ENCODE results near the gene DOCK7. TPM values are rescaled to one million over a fixed set of nuclear protein-coding genes. Genes with fewer than 3 reads are reported as not detected.

Gene DOCK7, protein sequence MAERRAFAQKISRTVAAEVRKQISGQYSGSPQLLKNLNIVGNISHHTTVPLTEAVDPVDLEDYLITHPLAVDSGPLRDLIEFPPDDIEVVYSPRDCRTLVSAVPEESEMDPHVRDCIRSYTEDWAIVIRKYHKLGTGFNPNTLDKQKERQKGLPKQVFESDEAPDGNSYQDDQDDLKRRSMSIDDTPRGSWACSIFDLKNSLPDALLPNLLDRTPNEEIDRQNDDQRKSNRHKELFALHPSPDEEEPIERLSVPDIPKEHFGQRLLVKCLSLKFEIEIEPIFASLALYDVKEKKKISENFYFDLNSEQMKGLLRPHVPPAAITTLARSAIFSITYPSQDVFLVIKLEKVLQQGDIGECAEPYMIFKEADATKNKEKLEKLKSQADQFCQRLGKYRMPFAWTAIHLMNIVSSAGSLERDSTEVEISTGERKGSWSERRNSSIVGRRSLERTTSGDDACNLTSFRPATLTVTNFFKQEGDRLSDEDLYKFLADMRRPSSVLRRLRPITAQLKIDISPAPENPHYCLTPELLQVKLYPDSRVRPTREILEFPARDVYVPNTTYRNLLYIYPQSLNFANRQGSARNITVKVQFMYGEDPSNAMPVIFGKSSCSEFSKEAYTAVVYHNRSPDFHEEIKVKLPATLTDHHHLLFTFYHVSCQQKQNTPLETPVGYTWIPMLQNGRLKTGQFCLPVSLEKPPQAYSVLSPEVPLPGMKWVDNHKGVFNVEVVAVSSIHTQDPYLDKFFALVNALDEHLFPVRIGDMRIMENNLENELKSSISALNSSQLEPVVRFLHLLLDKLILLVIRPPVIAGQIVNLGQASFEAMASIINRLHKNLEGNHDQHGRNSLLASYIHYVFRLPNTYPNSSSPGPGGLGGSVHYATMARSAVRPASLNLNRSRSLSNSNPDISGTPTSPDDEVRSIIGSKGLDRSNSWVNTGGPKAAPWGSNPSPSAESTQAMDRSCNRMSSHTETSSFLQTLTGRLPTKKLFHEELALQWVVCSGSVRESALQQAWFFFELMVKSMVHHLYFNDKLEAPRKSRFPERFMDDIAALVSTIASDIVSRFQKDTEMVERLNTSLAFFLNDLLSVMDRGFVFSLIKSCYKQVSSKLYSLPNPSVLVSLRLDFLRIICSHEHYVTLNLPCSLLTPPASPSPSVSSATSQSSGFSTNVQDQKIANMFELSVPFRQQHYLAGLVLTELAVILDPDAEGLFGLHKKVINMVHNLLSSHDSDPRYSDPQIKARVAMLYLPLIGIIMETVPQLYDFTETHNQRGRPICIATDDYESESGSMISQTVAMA (N-terminal part only)
- polyA plus RNA-seq (2012; ENCODE audit: insufficient read length, low read depth) = 22.5 TPM

DNA sequence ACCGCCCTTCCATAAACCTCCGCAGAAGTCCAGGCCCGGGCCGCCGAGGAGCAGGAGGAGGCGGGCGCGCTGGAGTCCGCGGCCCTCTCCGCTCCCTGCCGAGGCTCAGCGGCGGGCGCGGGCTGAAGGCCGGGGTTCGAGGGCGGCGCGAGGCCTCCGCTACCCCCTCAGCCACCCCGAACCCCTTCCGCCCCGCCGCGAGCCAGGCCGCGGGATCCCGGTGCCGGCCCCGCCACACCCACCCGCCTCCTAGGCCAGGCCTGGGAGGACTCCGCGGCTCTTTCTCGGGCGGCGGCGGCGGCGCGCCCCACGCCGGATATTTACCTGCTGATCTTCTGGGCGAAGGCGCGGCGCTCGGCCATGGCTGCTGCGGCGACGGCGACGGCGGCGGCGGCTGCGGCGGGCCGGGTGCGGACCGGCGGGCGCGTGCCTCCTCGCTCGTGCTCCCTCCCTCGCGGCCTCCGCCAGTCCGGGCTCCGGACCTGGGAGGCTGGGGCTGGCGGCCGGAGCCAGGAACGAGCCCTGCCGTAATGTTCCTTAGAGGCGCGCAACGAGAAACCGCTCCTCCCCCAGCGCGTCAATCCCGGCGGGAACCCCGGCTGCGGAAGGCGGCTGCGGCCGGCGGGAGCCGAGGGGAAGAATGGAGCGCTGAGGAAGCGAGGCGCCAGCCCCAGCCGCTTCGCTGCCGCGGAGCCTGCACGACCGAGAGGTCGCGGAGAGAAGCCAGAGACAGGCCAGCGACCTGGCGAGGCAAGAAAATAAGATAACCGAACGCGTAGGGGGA lies at the start of gene DOCK7:
DOCK7 (minus strand) TSS at position 484 of the 784 bp plus-strand sequence; CDS start at position 362, 122 bp downstream.
- TF ChIP-seq POLR2AphosphoS5 (IDR thresholded peaks at IDR 0.05; ENCODE audit: low read depth, low read length) (no peak), SIN3A (IDR thresholded peaks at IDR 0.05; ENCODE audit: borderline replicate concordance, insufficient read depth, low read length) (peak; percentile 65; the same call in 1 of the 2 replicates), FOXP2 (optimal IDR thresholded peaks at IDR 0.05; ENCODE audit: borderline replicate concordance, extremely low read depth, extremely low read length, insufficient read depth) (peak; percentile 44), TAF1 (IDR thresholded peaks at IDR 0.05; ENCODE audit: borderline replicate concordance, insufficient read depth, low read length) (no peak)
- TF ChIP-seq, protein P1, sequence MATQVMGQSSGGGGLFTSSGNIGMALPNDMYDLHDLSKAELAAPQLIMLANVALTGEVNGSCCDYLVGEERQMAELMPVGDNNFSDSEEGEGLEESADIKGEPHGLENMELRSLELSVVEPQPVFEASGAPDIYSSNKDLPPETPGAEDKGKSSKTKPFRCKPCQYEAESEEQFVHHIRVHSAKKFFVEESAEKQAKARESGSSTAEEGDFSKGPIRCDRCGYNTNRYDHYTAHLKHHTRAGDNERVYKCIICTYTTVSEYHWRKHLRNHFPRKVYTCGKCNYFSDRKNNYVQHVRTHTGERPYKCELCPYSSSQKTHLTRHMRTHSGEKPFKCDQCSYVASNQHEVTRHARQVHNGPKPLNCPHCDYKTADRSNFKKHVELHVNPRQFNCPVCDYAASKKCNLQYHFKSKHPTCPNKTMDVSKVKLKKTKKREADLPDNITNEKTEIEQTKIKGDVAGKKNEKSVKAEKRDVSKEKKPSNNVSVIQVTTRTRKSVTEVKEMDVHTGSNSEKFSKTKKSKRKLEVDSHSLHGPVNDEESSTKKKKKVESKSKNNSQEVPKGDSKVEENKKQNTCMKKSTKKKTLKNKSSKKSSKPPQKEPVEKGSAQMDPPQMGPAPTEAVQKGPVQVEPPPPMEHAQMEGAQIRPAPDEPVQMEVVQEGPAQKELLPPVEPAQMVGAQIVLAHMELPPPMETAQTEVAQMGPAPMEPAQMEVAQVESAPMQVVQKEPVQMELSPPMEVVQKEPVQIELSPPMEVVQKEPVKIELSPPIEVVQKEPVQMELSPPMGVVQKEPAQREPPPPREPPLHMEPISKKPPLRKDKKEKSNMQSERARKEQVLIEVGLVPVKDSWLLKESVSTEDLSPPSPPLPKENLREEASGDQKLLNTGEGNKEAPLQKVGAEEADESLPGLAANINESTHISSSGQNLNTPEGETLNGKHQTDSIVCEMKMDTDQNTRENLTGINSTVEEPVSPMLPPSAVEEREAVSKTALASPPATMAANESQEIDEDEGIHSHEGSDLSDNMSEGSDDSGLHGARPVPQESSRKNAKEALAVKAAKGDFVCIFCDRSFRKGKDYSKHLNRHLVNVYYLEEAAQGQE (IDR thresholded peaks at IDR 0.05; ENCODE audit: insufficient read depth in 1 of 2, low read depth in 2 of 2, low read length in 2 of 2) = no peak

DNA sequence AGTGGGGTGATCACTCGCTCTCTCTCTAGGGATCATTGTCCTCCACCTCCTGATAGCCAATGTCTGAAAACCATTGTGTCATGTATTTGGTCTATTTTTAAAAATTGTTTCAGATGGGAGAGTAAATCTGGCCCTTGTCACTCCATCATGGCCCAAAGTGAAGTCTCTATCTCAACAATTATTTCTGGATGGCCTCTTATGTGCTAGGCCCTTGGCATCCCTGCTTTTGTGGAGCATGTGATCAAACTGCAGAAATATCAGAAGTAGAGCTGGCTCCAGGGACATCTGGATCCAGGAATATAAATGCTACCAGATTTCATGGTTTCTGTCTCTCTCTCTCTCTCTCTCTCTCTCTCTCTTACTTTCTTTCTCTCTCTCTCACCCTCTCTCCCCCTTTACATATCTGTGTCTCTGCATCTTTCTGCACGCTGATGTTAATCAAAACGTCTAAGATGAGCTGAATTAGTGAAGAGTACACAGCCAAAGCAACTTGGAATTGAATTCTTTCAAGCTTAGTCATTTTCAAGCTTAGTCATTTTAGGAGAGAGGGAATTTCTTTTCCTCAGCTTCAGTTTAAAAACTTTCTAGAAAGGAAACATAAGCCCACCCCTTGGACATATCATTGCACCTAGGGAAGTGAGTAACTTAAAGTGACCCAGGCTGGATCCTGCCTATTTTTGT lies 47.4 kb upstream of the DOCK7 start:
- TF ChIP-seq FOXP2 (optimal IDR thresholded peaks at IDR 0.05; ENCODE audit: borderline replicate concordance, extremely low read depth, extremely low read length, insufficient read depth) (no peak), POLR2AphosphoS5 (IDR thresholded peaks at IDR 0.05; ENCODE audit: low read depth, low read length) (no peak), SIN3A (IDR thresholded peaks at IDR 0.05; ENCODE audit: borderline replicate concordance, insufficient read depth, low read length) (no peak), TAF1 (IDR thresholded peaks at IDR 0.05; ENCODE audit: borderline replicate concordance, insufficient read depth, low read length) (no peak)
- TF ChIP-seq, protein P1 (IDR thresholded peaks at IDR 0.05; ENCODE audit: insufficient read depth in 1 of 2, low read depth in 2 of 2, low read length in 2 of 2) = no peak

DNA sequence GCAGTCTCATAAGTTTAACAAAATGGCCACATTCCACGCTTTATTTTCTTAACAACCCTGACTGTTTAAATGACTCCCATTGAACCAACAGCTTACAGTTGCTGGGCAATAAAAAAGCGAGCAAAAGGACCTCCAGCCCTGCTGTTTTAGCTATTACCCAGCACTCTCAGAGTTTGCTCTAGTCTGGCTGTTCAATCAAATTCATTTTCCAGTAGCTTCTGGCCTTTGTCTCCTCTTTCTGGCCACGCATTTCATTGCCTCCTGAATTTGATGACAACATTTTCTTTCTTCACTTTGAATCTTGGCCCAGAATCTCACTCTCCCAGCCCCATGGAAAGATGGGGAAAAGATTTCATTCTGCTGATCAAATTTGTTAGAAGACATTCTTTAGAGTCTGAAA lies 44.1 kb upstream of the DOCK7 start:
- TF ChIP-seq POLR2AphosphoS5 (IDR thresholded peaks at IDR 0.05; ENCODE audit: low read depth, low read length) (no peak), SIN3A (IDR thresholded peaks at IDR 0.05; ENCODE audit: borderline replicate concordance, insufficient read depth, low read length) (no peak), TAF1 (IDR thresholded peaks at IDR 0.05; ENCODE audit: borderline replicate concordance, insufficient read depth, low read length) (no peak), FOXP2 (optimal IDR thresholded peaks at IDR 0.05; ENCODE audit: borderline replicate concordance, extremely low read depth, extremely low read length, insufficient read depth) (no peak)
- TF ChIP-seq, protein P1 (IDR thresholded peaks at IDR 0.05; ENCODE audit: insufficient read depth in 1 of 2, low read depth in 2 of 2, low read length in 2 of 2) = no peak

Data from PFSK-1 (cell line).